GM12872 (cell line): ENCODE results near the gene TMEM184A.

Source experiments
- CTCF ChIP-seq: IDR thresholded peaks from 3 replicates; pipeline ENCODE4 v1.5.1; 2011; ENCODE audit warnings: low read depth, mild to moderate bottlenecking, low read length, moderate library complexity; ENCODE audit not compliant: insufficient read depth

Gene TMEM184A

GRCh38 chr7:1539181-1539881 lies 16.7 kb downstream of the TMEM184A start:
- no peak for TF ChIP-seq CTCF

GRCh38 chr7:1538544-1539180 lies 17.3 kb downstream of the TMEM184A start:
- TF ChIP-seq CTCF = no peak

GRCh38 chr7:1537535-1538412 lies 18.2 kb downstream of the TMEM184A start:
- TF ChIP-seq CTCF = no peak

- TF ChIP-seq CTCF = no peak
Observed at GRCh38 chr7:1536743-1537534, 19.1 kb downstream of the TMEM184A start.

- no peak for TF ChIP-seq CTCF
Observed at GRCh38 chr7:1536455-1536742, 19.6 kb downstream of the TMEM184A start.

GRCh38 chr7:1535701-1536454 lies 20.1 kb downstream of the TMEM184A start:
- no peak for TF ChIP-seq CTCF
